GM23338 (cell line): ENCODE results near the gene DCLRE1B. TPM values are rescaled to one million over a fixed set of nuclear protein-coding genes. Genes with fewer than 3 reads are reported as not detected.

ENCODE experiments used
- ATAC-seq: fragments of 200-7000 bp; cut with Tn5 transposase; 3 replicates; pipeline ENCODE4 v1.9.1; 2020
- DNase-seq: peaks from one replicate; pipeline ENCODE4 v3.0.0-alpha.2; 2015; ENCODE audit warnings: low spot score
- H2AFZ ChIP-seq: fragments of 200-600 bp; sonication (generic); 2 replicates; pipeline ENCODE4 v1.8.0; 2016; ENCODE audit warnings: antibody characterized with exemption, mild to moderate bottlenecking, moderate library complexity
- H3F3A ChIP-seq: fragments of 200-600 bp; sonication (generic); replicated peaks from 2 replicates; pipeline ENCODE4 v1.8.0; 2017; ENCODE audit warnings: antibody characterized with exemption, mixed run types, low read depth
- H3K27ac ChIP-seq: fragments of 200-600 bp; sonication (generic); 2 replicates; pipeline ENCODE4 v1.6.1; 2016; ENCODE audit warnings: low read depth
- H3K27me3 ChIP-seq: fragments of 200-600 bp; sonication (generic); 2 replicates; pipeline ENCODE4 v1.8.0; 2016; ENCODE audit warnings: mild to moderate bottlenecking, mixed run types, moderate library complexity; ENCODE audit not compliant: insufficient read depth
- H3K36me3 ChIP-seq: fragments of 200-600 bp; sonication (generic); 2 replicates; pipeline ENCODE4 v1.8.0; 2016; ENCODE audit warnings: mild to moderate bottlenecking; ENCODE audit not compliant: insufficient read depth
- H3K4me1 ChIP-seq: fragments of 200-600 bp; sonication (generic); 2 replicates; pipeline ENCODE4 v1.8.0; 2016; ENCODE audit warnings: mild to moderate bottlenecking, moderate library complexity; ENCODE audit not compliant: insufficient read depth
- H3K4me2 ChIP-seq: fragments of 200-600 bp; sonication (generic); 2 replicates; pipeline ENCODE4 v1.7.1; 2017; ENCODE audit warnings: mixed run types
- H3K4me3 ChIP-seq: fragments of 200-600 bp; sonication (generic); 2 replicates; pipeline ENCODE4 v1.6.1; 2016; ENCODE audit warnings: mixed run types
- H3K79me2 ChIP-seq: fragments of 200-600 bp; sonication (generic); replicated peaks from 2 replicates; pipeline ENCODE4 v1.8.0; 2017; ENCODE audit warnings: mild to moderate bottlenecking; ENCODE audit not compliant: insufficient read depth
- H3K9me2 ChIP-seq: fragments of 200-600 bp; sonication (generic); 2 replicates; pipeline ENCODE4 v1.8.0; 2017; ENCODE audit not compliant: insufficient read depth
- H4K20me1 ChIP-seq: fragments of 200-600 bp; sonication (generic); replicated peaks from 2 replicates; pipeline ENCODE4 v1.8.0; 2017; ENCODE audit warnings: mild to moderate bottlenecking; ENCODE audit not compliant: insufficient read depth
- H3K27ac Mint-ChIP-seq: 2 replicates; pipeline ENCODE4 v1.8.0; 2020; ENCODE audit warnings: inconsistent platforms, mild to moderate bottlenecking, moderate library complexity, mixed read lengths
- H3K27me3 Mint-ChIP-seq: 3 replicates; pipeline ENCODE4 v1.8.0; 2022; ENCODE audit warnings: low read depth, mild to moderate bottlenecking, moderate library complexity, mixed read lengths, inconsistent platforms; ENCODE audit not compliant: insufficient read depth, poor library complexity
- H3K36me3 Mint-ChIP-seq: 3 replicates; pipeline ENCODE4 v1.8.0; 2021; ENCODE audit warnings: low read depth, mild to moderate bottlenecking, inconsistent platforms, moderate library complexity, mixed read lengths
- H3K4me1 Mint-ChIP-seq: 3 replicates; pipeline ENCODE4 v1.8.0; 2020; ENCODE audit warnings: mild to moderate bottlenecking, inconsistent platforms, mixed read lengths
- H3K4me3 Mint-ChIP-seq: 3 replicates; pipeline ENCODE4 v1.8.0; 2021; ENCODE audit warnings: moderate library complexity, mild to moderate bottlenecking, inconsistent platforms, mixed read lengths
- H3K9me3 Mint-ChIP-seq: 3 replicates; pipeline ENCODE4 v1.8.0; 2020; ENCODE audit warnings: moderate library complexity, mild to moderate bottlenecking, inconsistent platforms, mixed read lengths
- CREB1 ChIP-seq: fragments of 250-450 bp; sonication (Bioruptor Pico); IDR thresholded peaks from 2 replicates; pipeline ENCODE4 v1.5.0; 2020; ENCODE audit warnings: low read depth, mild to moderate bottlenecking, moderate library complexity
- EZH2 ChIP-seq: fragments of 200-600 bp; sonication (generic); IDR thresholded peaks from one replicate; pipeline ENCODE4 v1.8.0; 2017; ENCODE audit warnings: antibody characterized with exemption, mild to moderate bottlenecking, low read depth; ENCODE audit not compliant: unreplicated experiment
- JUNB ChIP-seq: IDR thresholded peaks from one replicate; pipeline ENCODE4 v1.6.1; 2016; ENCODE audit warnings: antibody characterized with exemption; ENCODE audit not compliant: unreplicated experiment
- NANOG ChIP-seq: IDR thresholded peaks from 2 replicates; pipeline ENCODE4 v1.6.1; 2016; ENCODE audit warnings: antibody characterized with exemption, borderline replicate concordance
- POLR2AphosphoS5 ChIP-seq: IDR thresholded peaks from 2 replicates; pipeline ENCODE4 v1.6.1; 2016; ENCODE audit warnings: antibody characterized with exemption, low read depth
- STAT1 ChIP-seq: IDR thresholded peaks from one replicate; pipeline ENCODE4 v1.6.1; 2016; ENCODE audit warnings: antibody characterized with exemption; ENCODE audit not compliant: unreplicated experiment
- ZNF114 ChIP-seq: fragments of 250-450 bp; sonication (Bioruptor Pico); IDR thresholded peaks from 2 replicates; pipeline ENCODE4 v1.5.0; 2020; ENCODE audit warnings: mild to moderate bottlenecking, moderate library complexity
- polyA plus RNA-seq: library from polyadenylated mRNA; unstranded; fragments of >200 nt; fragmentation: Nextera tagmentation; extraction: Ambion mirVana; gene quantifications from 2 replicates; pipeline ENCODE4 v1.2.1, GENCODE V29; 2016
- total RNA-seq: library from RNA; depleted of rRNA; stranded (reverse); fragments of >200 nt; shearing (Covaris generic); gene quantifications from 2 replicates; pipeline ENCODE4 v1.2.3, GENCODE V29; 2014
- TF ChIP-seq, protein P1 (sequence below): IDR thresholded peaks from 2 replicates; pipeline ENCODE4 v1.6.1; 2016; ENCODE audit warnings: antibody characterized with exemption
- TF ChIP-seq, protein P2 (sequence below): fragments of 250-450 bp; sonication (Bioruptor Pico); IDR thresholded peaks from 2 replicates; pipeline ENCODE4 v1.5.0; 2020; ENCODE audit warnings: mild to moderate bottlenecking, moderate library complexity
- TF ChIP-seq, protein P3 (sequence below): IDR thresholded peaks from one replicate; pipeline ENCODE4 v1.6.1; 2018; ENCODE audit warnings: antibody characterized with exemption; ENCODE audit not compliant: unreplicated experiment

The DCLRE1B gene
- total and polyA plus RNA-seq, 2 experiments from 2014 or later = 6.3 to 9.7 TPM

DNA sequence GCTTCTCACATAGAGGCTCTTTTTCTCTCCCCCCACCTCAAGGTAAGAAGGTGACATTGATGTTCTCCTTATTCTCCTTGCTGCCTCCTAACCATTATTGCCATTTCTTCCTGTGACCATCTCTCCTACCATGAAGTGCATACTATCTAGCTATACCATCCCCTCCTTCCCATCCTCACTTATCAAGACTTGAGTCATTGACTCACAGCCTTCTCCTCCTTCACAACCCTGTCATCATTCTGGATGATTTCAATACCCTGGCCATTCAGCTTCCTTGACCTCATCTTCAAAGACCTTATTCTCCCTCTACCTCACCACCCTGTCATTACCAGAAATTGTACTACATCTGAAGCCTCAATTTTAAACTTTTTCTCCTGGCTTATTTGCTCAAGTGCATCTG lies 13.1 kb downstream of the DCLRE1B start:
- TF ChIP-seq NANOG (no peak), CREB1 (CRISPR knock-in tag) (no peak), POLR2AphosphoS5 (no peak), EZH2 (no peak), STAT1 (no peak), JUNB (no peak), ZNF114 (CRISPR knock-in tag) (no peak)
- TF ChIP-seq, protein P1, sequence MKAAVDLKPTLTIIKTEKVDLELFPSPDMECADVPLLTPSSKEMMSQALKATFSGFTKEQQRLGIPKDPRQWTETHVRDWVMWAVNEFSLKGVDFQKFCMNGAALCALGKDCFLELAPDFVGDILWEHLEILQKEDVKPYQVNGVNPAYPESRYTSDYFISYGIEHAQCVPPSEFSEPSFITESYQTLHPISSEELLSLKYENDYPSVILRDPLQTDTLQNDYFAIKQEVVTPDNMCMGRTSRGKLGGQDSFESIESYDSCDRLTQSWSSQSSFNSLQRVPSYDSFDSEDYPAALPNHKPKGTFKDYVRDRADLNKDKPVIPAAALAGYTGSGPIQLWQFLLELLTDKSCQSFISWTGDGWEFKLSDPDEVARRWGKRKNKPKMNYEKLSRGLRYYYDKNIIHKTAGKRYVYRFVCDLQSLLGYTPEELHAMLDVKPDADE = no peak
- TF ChIP-seq, protein P2, sequence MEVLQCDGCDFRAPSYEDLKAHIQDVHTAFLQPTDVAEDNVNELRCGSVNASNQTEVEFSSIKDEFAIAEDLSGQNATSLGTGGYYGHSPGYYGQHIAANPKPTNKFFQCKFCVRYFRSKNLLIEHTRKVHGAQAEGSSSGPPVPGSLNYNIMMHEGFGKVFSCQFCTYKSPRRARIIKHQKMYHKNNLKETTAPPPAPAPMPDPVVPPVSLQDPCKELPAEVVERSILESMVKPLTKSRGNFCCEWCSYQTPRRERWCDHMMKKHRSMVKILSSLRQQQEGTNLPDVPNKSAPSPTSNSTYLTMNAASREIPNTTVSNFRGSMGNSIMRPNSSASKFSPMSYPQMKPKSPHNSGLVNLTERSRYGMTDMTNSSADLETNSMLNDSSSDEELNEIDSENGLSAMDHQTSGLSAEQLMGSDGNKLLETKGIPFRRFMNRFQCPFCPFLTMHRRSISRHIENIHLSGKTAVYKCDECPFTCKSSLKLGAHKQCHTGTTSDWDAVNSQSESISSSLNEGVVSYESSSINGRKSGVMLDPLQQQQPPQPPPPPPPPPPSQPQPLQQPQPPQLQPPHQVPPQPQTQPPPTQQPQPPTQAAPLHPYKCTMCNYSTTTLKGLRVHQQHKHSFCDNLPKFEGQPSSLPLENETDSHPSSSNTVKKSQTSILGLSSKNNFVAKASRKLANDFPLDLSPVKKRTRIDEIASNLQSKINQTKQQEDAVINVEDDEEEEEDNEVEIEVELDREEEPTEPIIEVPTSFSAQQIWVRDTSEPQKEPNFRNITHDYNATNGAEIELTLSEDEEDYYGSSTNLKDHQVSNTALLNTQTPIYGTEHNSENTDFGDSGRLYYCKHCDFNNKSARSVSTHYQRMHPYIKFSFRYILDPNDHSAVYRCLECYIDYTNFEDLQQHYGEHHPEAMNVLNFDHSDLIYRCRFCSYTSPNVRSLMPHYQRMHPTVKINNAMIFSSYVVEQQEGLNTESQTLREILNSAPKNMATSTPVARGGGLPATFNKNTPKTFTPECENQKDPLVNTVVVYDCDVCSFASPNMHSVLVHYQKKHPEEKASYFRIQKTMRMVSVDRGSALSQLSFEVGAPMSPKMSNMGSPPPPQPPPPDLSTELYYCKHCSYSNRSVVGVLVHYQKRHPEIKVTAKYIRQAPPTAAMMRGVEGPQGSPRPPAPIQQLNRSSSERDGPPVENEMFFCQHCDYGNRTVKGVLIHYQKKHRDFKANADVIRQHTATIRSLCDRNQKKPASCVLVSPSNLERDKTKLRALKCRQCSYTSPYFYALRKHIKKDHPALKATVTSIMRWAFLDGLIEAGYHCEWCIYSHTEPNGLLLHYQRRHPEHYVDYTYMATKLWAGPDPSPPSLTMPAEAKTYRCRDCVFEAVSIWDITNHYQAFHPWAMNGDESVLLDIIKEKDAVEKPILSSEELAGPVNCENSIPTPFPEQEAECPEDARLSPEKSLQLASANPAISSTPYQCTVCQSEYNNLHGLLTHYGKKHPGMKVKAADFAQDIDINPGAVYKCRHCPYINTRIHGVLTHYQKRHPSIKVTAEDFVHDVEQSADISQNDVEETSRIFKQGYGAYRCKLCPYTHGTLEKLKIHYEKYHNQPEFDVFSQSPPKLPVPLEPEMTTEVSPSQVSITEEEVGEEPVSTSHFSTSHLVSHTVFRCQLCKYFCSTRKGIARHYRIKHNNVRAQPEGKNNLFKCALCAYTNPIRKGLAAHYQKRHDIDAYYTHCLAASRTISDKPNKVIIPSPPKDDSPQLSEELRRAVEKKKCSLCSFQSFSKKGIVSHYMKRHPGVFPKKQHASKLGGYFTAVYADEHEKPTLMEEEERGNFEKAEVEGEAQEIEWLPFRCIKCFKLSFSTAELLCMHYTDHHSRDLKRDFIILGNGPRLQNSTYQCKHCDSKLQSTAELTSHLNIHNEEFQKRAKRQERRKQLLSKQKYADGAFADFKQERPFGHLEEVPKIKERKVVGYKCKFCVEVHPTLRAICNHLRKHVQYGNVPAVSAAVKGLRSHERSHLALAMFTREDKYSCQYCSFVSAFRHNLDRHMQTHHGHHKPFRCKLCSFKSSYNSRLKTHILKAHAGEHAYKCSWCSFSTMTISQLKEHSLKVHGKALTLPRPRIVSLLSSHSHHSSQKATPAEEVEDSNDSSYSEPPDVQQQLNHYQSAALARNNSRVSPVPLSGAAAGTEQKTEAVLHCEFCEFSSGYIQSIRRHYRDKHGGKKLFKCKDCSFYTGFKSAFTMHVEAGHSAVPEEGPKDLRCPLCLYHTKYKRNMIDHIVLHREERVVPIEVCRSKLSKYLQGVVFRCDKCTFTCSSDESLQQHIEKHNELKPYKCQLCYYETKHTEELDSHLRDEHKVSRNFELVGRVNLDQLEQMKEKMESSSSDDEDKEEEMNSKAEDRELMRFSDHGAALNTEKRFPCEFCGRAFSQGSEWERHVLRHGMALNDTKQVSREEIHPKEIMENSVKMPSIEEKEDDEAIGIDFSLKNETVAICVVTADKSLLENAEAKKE (CRISPR knock-in tag) = no peak
- TF ChIP-seq, protein P3, sequence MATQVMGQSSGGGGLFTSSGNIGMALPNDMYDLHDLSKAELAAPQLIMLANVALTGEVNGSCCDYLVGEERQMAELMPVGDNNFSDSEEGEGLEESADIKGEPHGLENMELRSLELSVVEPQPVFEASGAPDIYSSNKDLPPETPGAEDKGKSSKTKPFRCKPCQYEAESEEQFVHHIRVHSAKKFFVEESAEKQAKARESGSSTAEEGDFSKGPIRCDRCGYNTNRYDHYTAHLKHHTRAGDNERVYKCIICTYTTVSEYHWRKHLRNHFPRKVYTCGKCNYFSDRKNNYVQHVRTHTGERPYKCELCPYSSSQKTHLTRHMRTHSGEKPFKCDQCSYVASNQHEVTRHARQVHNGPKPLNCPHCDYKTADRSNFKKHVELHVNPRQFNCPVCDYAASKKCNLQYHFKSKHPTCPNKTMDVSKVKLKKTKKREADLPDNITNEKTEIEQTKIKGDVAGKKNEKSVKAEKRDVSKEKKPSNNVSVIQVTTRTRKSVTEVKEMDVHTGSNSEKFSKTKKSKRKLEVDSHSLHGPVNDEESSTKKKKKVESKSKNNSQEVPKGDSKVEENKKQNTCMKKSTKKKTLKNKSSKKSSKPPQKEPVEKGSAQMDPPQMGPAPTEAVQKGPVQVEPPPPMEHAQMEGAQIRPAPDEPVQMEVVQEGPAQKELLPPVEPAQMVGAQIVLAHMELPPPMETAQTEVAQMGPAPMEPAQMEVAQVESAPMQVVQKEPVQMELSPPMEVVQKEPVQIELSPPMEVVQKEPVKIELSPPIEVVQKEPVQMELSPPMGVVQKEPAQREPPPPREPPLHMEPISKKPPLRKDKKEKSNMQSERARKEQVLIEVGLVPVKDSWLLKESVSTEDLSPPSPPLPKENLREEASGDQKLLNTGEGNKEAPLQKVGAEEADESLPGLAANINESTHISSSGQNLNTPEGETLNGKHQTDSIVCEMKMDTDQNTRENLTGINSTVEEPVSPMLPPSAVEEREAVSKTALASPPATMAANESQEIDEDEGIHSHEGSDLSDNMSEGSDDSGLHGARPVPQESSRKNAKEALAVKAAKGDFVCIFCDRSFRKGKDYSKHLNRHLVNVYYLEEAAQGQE = no peak
- Histone ChIP-seq H4K20me1 (no peaks in the 10 kb centered on the region), H3K4me2 (no peak overlapping the region), H3K4me3 (no peak overlapping the region), H2AFZ (no peak overlapping the region), H3K9me2 (peaks cover 3% of the 10 kb centered on the region; the same call in 1 of the 2 replicates), H3K79me2 (no peaks in the 10 kb centered on the region), H3K4me1 (no peaks in the 10 kb centered on the region), H3K27me3 (peaks cover 4% of the 10 kb centered on the region; the same call in 1 of the 2 replicates), H3K27ac (no peak overlapping the region), H3F3A (no peaks in the 10 kb centered on the region), H3K36me3 (no peaks in the 10 kb centered on the region)
- Mint-ChIP-seq H3K27me3 (no peaks in the 10 kb centered on the region), H3K4me3 (no peak overlapping the region), H3K27ac (no peak overlapping the region), H3K4me1 (peaks cover 3% of the 10 kb centered on the region; the same call in 1 of the 3 replicates), H3K36me3 (no peaks in the 10 kb centered on the region), H3K9me3 (no peaks in the 10 kb centered on the region)
- no peak for DNase-seq
- ATAC-seq = no peak
